ENCODE results near the gene TAF8.

The TAF8 gene

GRCh38 chr6:42066156-42066675 lies 15.9 kb downstream of the TAF8 start:
- DNase-seq: no peak

DNA sequence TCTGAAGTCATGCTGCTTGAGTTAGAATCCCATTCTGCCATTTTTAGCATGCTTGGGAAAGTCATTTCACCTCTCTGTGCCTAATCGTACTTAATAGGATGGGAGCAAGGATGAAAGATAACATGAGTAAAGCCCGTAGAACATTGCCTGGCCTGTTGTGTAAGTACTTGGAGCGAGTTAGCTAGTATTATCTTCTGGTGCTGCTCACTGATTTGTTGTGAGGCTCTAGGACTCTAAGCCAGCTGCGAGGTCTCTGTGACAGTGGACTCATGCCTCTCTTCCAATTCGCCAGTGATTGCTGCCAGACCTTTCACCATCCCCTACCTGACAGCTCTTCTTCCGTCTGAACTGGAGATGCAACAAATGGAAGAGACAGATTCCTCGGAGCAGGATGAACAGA lies 17.8 kb downstream of the TAF8 start:
- no peak for DNase-seq

DNA sequence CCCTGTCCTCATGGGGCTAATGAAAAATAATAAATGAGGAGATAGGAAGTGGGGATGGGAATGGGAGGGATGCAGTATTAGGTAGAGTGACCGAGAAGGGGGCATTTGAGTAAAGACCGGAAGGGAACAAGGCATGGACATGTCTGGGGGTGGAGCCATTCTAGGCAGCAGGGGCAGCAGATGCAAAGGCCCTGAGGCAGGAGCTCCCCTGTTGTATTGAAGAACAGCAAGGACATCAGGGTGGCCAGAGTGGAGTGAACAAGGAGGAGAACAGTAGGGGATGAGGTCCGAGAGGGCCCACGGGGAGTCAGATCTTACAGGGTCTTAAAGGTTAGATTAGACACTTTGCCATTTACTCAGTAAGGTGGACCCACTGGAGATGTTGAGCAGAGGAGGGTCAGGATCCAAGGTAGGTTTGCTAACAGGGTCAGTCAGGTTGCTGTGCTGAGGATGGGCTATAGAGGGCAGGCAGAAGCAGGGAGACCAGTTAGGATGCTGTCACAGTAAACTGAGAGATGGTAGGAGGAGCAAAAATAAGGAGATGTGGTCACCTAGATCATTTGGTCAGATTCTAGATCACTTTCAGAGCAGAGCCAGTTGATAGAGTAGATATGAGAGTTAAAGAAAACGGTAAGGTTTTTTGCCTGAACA lies 18.7 kb downstream of the TAF8 start:
- DNase-seq: no peak

- DNase-seq: no peak
These were observed 21.7 kb downstream of the TAF8 start for GRCh38 chr6:42071881-42072583.

DNA sequence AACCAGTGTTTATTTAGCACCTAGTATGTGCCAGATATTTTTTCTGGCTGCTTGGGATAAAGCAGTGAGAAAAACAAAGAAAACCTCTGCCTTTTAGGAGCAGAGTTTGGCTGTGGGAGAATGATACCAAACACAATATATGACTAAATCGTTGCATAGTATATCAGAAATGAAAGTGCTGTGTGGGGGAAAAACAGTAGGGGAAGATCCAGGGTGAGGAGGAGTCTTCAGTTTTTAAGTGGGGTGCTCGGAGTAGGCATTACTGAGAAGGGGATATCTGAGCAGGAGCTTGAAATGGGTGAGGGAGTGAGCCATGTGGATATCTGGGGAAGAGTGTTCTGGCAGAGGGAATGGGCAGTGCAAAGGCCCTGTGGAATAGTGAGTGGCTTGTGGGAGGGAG lies 23.0 kb downstream of the TAF8 start:
- DNase-seq: no peak

DNA sequence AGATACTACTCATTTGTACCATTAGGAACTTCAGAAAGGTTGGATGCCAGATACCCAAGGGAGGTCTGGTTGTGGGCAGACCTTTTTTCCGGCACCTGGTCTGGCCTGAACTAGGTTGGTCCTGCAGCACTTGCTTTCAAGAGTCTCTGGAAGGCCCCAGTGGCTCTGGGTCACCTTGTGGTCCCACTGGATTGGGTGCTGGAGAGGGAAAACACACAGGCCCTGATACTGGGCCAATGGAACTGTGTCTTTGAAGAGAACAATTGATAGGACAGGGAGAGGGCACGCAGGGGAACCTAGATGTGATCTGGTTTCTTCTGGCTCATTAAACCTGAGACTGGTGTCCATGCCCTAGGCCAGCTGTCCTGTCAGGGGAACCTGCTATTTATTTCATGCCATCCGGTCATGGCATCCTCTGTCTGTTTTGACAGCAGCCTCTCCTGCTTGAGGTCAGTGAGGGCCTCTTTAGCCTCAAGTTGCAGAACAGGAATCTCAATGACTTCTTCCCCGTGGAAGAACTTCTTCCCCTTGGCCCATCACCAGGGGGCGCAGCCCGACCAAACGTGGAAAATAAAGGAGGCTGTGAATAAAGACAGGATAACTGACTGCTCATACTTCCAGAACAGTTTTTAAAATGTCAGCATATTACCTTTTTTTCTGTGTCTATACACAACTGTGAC lies 25.0 kb downstream of the TAF8 start:
- DNase-seq: peak; percentile 82

DNA sequence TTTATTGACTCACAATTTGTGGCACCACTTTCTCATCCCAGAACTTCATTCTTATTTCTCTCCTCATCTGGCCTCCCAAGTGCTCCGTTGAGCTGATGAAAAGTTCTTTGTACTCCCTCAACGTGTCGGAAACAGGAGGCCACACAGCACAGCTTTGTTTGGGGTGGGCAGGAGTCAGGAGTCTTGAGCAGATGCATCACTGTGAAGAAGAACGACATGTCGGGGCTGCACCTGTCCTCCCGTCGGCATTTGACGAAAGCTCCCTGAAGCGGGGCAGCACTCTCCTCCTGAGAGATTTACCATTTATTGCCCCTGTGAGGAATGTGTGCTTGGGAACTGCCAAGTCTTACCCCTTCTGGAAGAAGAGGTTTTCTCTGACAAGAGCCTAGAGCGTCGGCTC lies 28.1 kb downstream of the TAF8 start:
- DNase-seq: no peak

GRCh38 chr6:42079941-42080464 lies 29.7 kb downstream of the TAF8 start:
- no peak for DNase-seq

DNA sequence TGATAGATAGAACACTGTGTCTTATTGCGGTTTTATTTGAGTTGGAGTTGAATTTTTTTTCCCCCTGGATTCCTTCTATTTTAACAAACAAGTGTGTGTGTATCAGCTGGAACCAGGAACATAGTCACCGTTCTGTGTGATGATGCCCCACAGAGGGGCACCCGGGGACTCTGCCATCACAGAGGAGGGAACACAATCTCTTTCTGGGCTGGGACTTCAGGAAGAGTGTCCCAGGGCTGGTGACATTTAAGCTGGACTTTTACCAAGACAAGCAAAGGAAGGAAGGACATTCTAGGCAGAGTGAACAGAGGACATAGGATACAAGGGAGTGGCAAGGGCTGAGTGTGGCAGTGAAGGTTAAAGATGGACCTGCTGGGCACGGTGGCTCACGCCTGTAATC lies 33.2 kb downstream of the TAF8 start:
- no peak for DNase-seq

DNA sequence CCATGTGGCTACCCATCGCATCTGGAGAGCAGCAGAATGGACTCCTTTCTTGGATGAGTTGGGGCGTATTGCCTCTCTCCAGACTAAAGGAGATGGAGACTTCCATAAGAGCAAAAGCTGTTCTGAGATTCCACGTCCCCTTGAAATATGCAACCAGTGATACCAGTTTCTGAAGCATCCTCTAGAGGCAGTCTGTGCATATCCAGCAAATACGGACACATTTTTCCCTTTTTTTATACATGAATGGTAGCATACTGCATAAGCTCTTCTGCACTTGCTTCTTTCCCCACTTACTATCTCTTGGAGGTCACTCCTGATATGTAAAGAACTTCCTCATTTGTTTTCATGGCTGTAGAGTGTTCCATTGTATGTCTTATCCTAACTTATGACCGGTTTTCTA lies 34.6 kb downstream of the TAF8 start:
- no peak for DNase-seq

DNA sequence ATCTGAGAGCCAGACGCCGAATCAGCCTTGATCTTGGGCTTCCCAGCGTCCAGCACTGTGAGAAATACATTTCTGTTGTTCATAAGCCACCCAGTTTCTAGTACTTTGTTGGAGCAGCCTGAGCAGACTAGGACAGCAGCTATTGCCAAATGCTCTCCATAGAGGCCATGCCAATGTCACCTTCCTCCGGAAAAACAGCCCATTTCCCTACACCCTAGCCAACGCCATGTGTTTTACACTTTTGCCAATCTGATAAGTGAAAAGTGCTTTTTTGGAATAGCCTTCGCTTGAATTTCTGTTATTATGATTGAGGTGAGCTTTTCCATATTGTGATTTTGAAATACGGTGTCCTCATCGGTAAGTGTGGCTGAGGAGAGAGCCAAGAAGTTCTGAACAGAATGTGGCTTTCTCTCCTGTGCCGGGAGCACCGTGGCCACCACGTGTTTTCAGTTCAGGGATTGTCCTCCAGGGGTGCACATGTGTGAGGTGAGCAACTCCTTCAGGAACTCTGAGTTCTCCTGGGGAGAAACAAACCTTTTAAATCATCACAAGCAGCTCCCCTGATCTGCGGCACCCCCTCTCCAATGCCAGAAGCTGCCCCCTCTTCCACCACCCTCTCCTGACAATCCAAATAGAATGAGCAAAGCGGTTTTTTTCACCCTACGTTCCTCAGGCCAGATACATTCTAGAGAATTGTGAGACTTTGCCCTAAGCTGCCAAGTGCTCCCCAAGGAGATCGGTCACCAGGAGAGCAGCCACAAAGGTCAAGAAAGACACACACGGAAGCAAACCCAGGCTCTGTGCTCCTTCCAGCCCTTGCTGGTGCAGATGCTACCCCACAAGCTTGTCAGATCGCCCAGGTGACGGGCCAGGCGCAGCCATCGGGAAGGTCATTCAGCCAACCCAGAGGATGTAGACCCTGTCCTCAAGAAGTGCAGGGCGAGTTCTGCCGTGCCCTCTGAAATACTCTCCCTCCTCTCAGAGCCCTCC lies 36.0 kb downstream of the TAF8 start:
- no peak for DNase-seq

DNA sequence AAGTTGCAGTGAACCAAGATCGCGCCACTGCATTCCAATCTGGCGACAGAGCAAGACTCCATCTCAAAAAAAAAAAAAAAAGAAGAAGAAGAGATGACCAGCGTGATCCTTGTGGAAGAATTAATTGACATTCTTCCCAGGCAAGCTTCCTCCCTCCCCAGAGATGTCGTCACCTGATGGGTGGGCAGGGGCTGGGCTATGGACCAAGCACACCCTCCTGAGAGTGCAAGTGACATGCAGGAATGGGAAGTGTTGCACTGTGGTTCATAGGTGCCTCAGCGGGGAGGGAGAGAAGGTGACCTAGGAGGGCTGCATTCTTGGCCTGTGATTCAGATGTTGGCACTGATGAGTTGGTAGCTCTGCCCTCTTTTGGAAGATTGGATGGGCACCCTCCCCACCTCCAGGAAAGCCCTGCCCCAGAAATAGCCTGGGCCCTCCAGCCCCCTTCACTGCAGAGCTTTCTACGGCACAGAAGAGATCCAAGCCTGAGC lies 37.8 kb downstream of the TAF8 start:
- DNase-seq: no peak

- DNase-seq: no peak
These were observed 40.7 kb downstream of the TAF8 start for GRCh38 chr6:42090819-42091717.

DNA sequence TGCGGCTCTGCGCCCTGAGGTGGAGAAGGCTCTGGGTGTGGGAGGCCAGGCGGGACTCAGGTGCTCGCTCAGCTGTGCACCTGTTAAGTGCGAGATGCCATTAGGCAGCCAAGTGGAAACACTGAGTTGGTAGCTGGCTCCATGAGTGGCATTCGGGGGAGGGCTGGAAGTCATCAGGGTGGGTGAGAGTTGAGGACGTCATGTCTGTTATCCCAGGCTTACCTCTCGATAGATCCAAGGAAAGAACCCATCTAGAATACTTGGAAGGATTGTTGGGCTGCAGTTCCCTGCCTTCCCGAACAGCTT lies 41.3 kb downstream of the TAF8 start:
- no peak for DNase-seq

GRCh38 chr6:42093582-42094329 lies 43.4 kb downstream of the TAF8 start:
- no peak for DNase-seq

DNA sequence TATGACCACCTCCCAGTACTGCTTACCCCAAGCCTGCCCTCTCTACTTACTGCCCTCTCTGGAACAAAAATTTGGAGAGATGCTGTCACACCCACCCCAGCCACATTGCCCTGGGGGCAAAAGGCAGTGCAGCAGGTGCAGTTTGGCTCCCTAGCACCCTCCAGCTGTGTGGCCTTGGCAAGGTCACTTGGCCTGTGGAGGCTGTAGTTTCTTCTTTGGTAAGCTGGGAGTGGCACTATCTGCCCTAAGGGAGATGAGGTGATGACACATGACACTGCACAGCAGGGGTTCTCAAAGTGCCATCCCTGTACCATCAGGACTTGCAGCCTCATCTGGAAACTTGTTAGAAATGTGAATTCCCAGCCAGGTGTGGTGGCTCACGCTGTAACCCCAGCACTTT lies 44.8 kb downstream of the TAF8 start:
- no peak for DNase-seq

DNA sequence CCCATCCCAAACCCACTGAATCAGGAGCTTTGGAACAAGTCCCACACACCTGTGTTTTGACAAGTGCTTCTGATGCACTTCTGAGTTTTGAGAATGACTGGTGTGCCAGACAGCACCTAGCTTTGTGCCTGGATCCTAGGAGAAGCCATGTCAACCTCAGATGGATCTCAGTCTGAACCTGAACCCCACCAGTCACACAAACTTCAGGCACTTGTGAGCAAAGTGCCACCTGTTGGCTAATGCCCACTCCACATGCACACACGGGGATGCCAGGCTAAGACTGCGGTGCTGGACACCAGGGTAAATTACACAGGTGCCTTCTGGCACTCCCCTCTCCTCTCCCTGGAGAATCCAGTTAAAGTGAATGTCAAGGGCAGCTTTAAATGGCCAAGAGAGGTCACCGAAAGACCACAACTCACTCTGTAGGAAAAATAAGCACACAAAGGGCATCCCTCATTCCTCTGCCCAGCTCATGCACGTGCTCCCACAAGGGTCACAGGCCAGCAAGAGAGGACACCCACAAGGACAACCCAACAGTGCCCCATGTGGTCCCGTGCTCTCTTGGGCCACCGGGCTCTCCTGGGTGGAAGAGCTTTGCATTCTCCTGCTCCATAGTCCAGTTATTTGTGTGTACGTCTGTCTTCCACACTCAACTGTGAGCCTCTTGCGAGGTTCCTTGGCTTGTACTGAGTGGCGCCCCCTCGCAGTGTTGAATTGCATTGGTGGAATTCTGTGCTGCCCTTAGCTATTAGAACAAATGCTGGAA lies 45.6 kb downstream of the TAF8 start:
- DNase-seq: no peak

- DNase-seq: no peak
These were observed 49.2 kb downstream of the TAF8 start for GRCh38 chr6:42099340-42100028.

All from right hindlimb (tissue), 1 donor.